ENCODE measurements around the gene PATE4.
"Not testable (repeated sequence)": the region's sequence is repeated elsewhere in the genome, so short reads cannot be mapped to it uniquely, and the experiment has no call there.

PATE4 gene

GRCh38 chr11:125857670-125858069 is 24.6 kb downstream of the PATE4 start:
- H3K4me1 ChIP-seq (ENCODE audit: control insufficient read depth, insufficient read depth, low read length): not testable (repeated sequence)

GRCh38 chr11:125862786-125863185 is 29.7 kb downstream of the PATE4 start:
- not testable (repeated sequence) for H3K9me3 ChIP-seq (ENCODE audit: control insufficient read depth in 2 of 2, low read length in 2 of 2); H3K27me3 ChIP-seq (ENCODE audit: control insufficient read depth in 1 of 2, insufficient read depth in 2 of 2, low read length in 2 of 2); H3K4me1 ChIP-seq (ENCODE audit: control insufficient read depth, insufficient read depth, low read length); H3K4me3 ChIP-seq (ENCODE audit: low read length in 2 of 2); H3K27ac ChIP-seq (ENCODE audit: low read length); H3K9ac ChIP-seq (ENCODE audit: low read length in 2 of 2); H3K36me3 ChIP-seq (ENCODE audit: control insufficient read depth in 2 of 2, insufficient read depth in 2 of 2, low read length in 2 of 2)

More at GRCh38 chr11:125857670-125858069, 24.6 kb downstream of the PATE4 start:
- not testable (repeated sequence) for H3K9me3 ChIP-seq (ENCODE audit: control insufficient read depth in 2 of 2, low read length in 2 of 2); H3K4me3 ChIP-seq (ENCODE audit: low read length in 2 of 2); H3K27ac ChIP-seq (ENCODE audit: low read length); H3K36me3 ChIP-seq (ENCODE audit: control insufficient read depth in 2 of 2, insufficient read depth in 2 of 2, low read length in 2 of 2); H3K27me3 ChIP-seq (ENCODE audit: control insufficient read depth in 1 of 2, insufficient read depth in 2 of 2, low read length in 2 of 2); H3K9ac ChIP-seq (ENCODE audit: low read length in 2 of 2)

GRCh38 chr11:125865354-125865753 is 32.2 kb downstream of the PATE4 start:
- not testable (repeated sequence) for H3K9ac ChIP-seq (ENCODE audit: low read length in 2 of 2); H3K36me3 ChIP-seq (ENCODE audit: control insufficient read depth in 2 of 2, insufficient read depth in 2 of 2, low read length in 2 of 2); H3K27me3 ChIP-seq (ENCODE audit: control insufficient read depth in 1 of 2, insufficient read depth in 2 of 2, low read length in 2 of 2); H3K27ac ChIP-seq (ENCODE audit: low read length); H3K4me3 ChIP-seq (ENCODE audit: low read length in 2 of 2); H3K9me3 ChIP-seq (ENCODE audit: control insufficient read depth in 2 of 2, low read length in 2 of 2); H3K4me1 ChIP-seq (ENCODE audit: control insufficient read depth, insufficient read depth, low read length)

- H3K27ac ChIP-seq (ENCODE audit: low read length): no peak overlapping the region
- H3K4me1 ChIP-seq (ENCODE audit: control insufficient read depth, insufficient read depth, low read length): no peaks in the 10 kb centered on the region
- H3K4me3 ChIP-seq (ENCODE audit: low read length in 2 of 2): no peak overlapping the region
- H3K9ac ChIP-seq (ENCODE audit: low read length in 2 of 2): no peak overlapping the region
- H3K27me3 ChIP-seq (ENCODE audit: control insufficient read depth in 1 of 2, insufficient read depth in 2 of 2, low read length in 2 of 2): no peaks in the 10 kb centered on the region
- no peaks in the 10 kb centered on the region for H3K36me3 ChIP-seq (ENCODE audit: control insufficient read depth in 2 of 2, insufficient read depth in 2 of 2, low read length in 2 of 2)
- H3K9me3 ChIP-seq (ENCODE audit: control insufficient read depth in 2 of 2, low read length in 2 of 2): no peaks in the 10 kb centered on the region
Measured at GRCh38 chr11:125869521-125869920, 36.4 kb downstream of the PATE4 start.

GRCh38 chr11:125871391-125872137 is 38.4 kb downstream of the PATE4 start:
- Histone ChIP-seq H3K4me1 (ENCODE audit: control insufficient read depth, insufficient read depth, low read length) (no peaks in the 10 kb centered on the region), H3K27ac (ENCODE audit: low read length) (no peak overlapping the region), H3K9ac (ENCODE audit: low read length in 2 of 2) (no peak overlapping the region), H3K36me3 (ENCODE audit: control insufficient read depth in 2 of 2, insufficient read depth in 2 of 2, low read length in 2 of 2) (no peaks in the 10 kb centered on the region), H3K27me3 (ENCODE audit: control insufficient read depth in 1 of 2, insufficient read depth in 2 of 2, low read length in 2 of 2) (no peaks in the 10 kb centered on the region), H3K9me3 (ENCODE audit: control insufficient read depth in 2 of 2, low read length in 2 of 2) (no peaks in the 10 kb centered on the region), H3K4me3 (ENCODE audit: low read length in 2 of 2) (no peak overlapping the region)

- H3K4me1 ChIP-seq (ENCODE audit: control insufficient read depth, insufficient read depth, low read length): no peaks in the 10 kb centered on the region
- H3K27ac ChIP-seq (ENCODE audit: low read length): no peak overlapping the region
- H3K9ac ChIP-seq (ENCODE audit: low read length in 2 of 2): no peak overlapping the region
- H3K4me3 ChIP-seq (ENCODE audit: low read length in 2 of 2): no peak overlapping the region
- H3K36me3 ChIP-seq (ENCODE audit: control insufficient read depth in 2 of 2, insufficient read depth in 2 of 2, low read length in 2 of 2): no peaks in the 10 kb centered on the region
- no peaks in the 10 kb centered on the region for H3K27me3 ChIP-seq (ENCODE audit: control insufficient read depth in 1 of 2, insufficient read depth in 2 of 2, low read length in 2 of 2)
- no peaks in the 10 kb centered on the region for H3K9me3 ChIP-seq (ENCODE audit: control insufficient read depth in 2 of 2, low read length in 2 of 2)
Measured at GRCh38 chr11:125872138-125872491, 39.0 kb downstream of the PATE4 start.

GRCh38 chr11:125873881-125874555 is 40.9 kb downstream of the PATE4 start:
- H3K27me3 ChIP-seq (ENCODE audit: control insufficient read depth in 1 of 2, insufficient read depth in 2 of 2, low read length in 2 of 2): no peaks in the 10 kb centered on the region
- H3K4me1 ChIP-seq (ENCODE audit: control insufficient read depth, insufficient read depth, low read length): no peaks in the 10 kb centered on the region
- H3K9me3 ChIP-seq (ENCODE audit: control insufficient read depth in 2 of 2, low read length in 2 of 2): no peaks in the 10 kb centered on the region
- H3K36me3 ChIP-seq (ENCODE audit: control insufficient read depth in 2 of 2, insufficient read depth in 2 of 2, low read length in 2 of 2): no peaks in the 10 kb centered on the region
- H3K27ac ChIP-seq (ENCODE audit: low read length): no peak overlapping the region
- no peak overlapping the region for H3K9ac ChIP-seq (ENCODE audit: low read length in 2 of 2)
- H3K4me3 ChIP-seq (ENCODE audit: low read length in 2 of 2): peak overlapping the region in 1 of 2 donors; percentile 1

GRCh38 chr11:125874556-125875124 is 41.5 kb downstream of the PATE4 start:
- Histone ChIP-seq H3K4me1 (ENCODE audit: control insufficient read depth, insufficient read depth, low read length) (no peaks in the 10 kb centered on the region), H3K4me3 (ENCODE audit: low read length in 2 of 2) (peak overlapping the region in 1 of 2 donors; percentile 1), H3K27me3 (ENCODE audit: control insufficient read depth in 1 of 2, insufficient read depth in 2 of 2, low read length in 2 of 2) (no peaks in the 10 kb centered on the region), H3K9me3 (ENCODE audit: control insufficient read depth in 2 of 2, low read length in 2 of 2) (no peaks in the 10 kb centered on the region), H3K27ac (ENCODE audit: low read length) (no peak overlapping the region), H3K9ac (ENCODE audit: low read length in 2 of 2) (peak overlapping the region in 1 of 2 donors; percentile 29), H3K36me3 (ENCODE audit: control insufficient read depth in 2 of 2, insufficient read depth in 2 of 2, low read length in 2 of 2) (no peaks in the 10 kb centered on the region)

- Histone ChIP-seq H3K9me3 (ENCODE audit: control insufficient read depth in 2 of 2, low read length in 2 of 2) (no peaks in the 10 kb centered on the region), H3K4me3 (ENCODE audit: low read length in 2 of 2) (no peak overlapping the region), H3K4me1 (ENCODE audit: control insufficient read depth, insufficient read depth, low read length) (peaks cover 3% of the 10 kb centered on the region), H3K36me3 (ENCODE audit: control insufficient read depth in 2 of 2, insufficient read depth in 2 of 2, low read length in 2 of 2) (no peaks in the 10 kb centered on the region), H3K27ac (ENCODE audit: low read length) (no peak overlapping the region), H3K27me3 (ENCODE audit: control insufficient read depth in 1 of 2, insufficient read depth in 2 of 2, low read length in 2 of 2) (no peaks in the 10 kb centered on the region), H3K9ac (ENCODE audit: low read length in 2 of 2) (no peak overlapping the region)
Measured at GRCh38 chr11:125881291-125881690, 48.2 kb downstream of the PATE4 start.

- Histone ChIP-seq H3K36me3 (ENCODE audit: control insufficient read depth in 2 of 2, insufficient read depth in 2 of 2, low read length in 2 of 2) (no peaks in the 10 kb centered on the region), H3K4me3 (ENCODE audit: low read length in 2 of 2) (no peak overlapping the region), H3K27me3 (ENCODE audit: control insufficient read depth in 1 of 2, insufficient read depth in 2 of 2, low read length in 2 of 2) (no peaks in the 10 kb centered on the region), H3K27ac (ENCODE audit: low read length) (no peak overlapping the region), H3K9ac (ENCODE audit: low read length in 2 of 2) (no peak overlapping the region), H3K4me1 (ENCODE audit: control insufficient read depth, insufficient read depth, low read length) (peaks cover 16% of the 10 kb centered on the region), H3K9me3 (ENCODE audit: control insufficient read depth in 2 of 2, low read length in 2 of 2) (no peaks in the 10 kb centered on the region)
Measured at GRCh38 chr11:125883375-125883774, 50.3 kb downstream of the PATE4 start.

GRCh38 chr11:125886997-125887372 is 53.9 kb downstream of the PATE4 start:
- peak overlapping the region; percentile 80 to 87 for H3K4me3 ChIP-seq (ENCODE audit: low read length in 2 of 2)

More at GRCh38 chr11:125886997-125887372, 53.9 kb downstream of the PATE4 start:
- H3K36me3 ChIP-seq (ENCODE audit: control insufficient read depth in 2 of 2, insufficient read depth in 2 of 2, low read length in 2 of 2): no peaks in the 10 kb centered on the region
- peak overlapping the region; percentile 64 to 68 for H3K9ac ChIP-seq (ENCODE audit: low read length in 2 of 2)
- H3K27me3 ChIP-seq (ENCODE audit: control insufficient read depth in 1 of 2, insufficient read depth in 2 of 2, low read length in 2 of 2): no peaks in the 10 kb centered on the region
- H3K27ac ChIP-seq (ENCODE audit: low read length): peak overlapping the region; percentile 87
- peaks cover 16% of the 10 kb centered on the region for H3K4me1 ChIP-seq (ENCODE audit: control insufficient read depth, insufficient read depth, low read length)
- H3K9me3 ChIP-seq (ENCODE audit: control insufficient read depth in 2 of 2, low read length in 2 of 2): no peaks in the 10 kb centered on the region
